GM19099 (cell line): Measurements from ENCODE around the gene RGMB.

Experiments
- POLR2A ChIP-seq: IDR thresholded peaks from 3 replicates; pipeline ENCODE4 v1.6.1; 2011; ENCODE audit warnings: low read depth; ENCODE audit not compliant: insufficient read length; ENCODE audit errors: extremely low read depth

The RGMB gene, protein sequence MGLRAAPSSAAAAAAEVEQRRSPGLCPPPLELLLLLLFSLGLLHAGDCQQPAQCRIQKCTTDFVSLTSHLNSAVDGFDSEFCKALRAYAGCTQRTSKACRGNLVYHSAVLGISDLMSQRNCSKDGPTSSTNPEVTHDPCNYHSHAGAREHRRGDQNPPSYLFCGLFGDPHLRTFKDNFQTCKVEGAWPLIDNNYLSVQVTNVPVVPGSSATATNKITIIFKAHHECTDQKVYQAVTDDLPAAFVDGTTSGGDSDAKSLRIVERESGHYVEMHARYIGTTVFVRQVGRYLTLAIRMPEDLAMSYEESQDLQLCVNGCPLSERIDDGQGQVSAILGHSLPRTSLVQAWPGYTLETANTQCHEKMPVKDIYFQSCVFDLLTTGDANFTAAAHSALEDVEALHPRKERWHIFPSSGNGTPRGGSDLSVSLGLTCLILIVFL

DNA sequence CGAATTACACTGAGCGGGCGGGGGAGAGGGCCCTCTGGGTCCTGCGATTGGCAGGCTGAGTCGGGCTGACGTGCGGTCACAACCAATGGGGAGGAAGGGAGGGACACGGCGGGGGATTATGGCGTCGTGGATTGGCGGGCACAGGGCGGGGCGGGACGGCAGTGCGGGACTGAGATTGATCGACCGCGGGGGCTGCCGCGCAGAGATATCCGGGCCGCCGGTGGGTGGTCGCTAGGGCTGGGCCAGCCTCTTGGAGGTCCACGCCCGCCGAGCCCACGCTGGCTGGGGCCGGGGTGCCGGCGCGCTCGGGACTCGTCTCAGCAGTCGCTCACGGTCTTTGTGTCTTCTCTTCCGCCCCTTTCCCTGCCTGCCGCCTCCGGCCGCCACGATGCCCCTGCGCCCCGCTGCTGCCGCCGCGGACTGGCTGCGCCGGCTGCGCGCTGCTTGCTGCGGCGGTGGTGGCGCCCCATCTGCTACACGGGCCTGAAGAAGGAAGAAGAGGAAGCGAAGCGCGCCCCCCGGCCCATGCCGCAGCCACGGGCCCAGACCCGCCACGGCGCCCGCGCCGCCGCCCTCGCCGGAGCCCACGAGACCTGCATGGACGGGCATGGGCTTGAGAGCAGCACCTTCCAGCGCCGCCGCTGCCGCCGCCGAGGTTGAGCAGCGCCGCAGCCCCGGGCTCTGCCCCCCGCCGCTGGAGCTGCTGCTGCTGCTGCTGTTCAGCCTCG, at the start of gene RGMB:
Gene RGMB (plus strand): TSS at position 200 of the 728 bp plus-strand sequence. CDS start 408 bp downstream, at position 608.
- peak; percentile 72 for TF ChIP-seq POLR2A

DNA sequence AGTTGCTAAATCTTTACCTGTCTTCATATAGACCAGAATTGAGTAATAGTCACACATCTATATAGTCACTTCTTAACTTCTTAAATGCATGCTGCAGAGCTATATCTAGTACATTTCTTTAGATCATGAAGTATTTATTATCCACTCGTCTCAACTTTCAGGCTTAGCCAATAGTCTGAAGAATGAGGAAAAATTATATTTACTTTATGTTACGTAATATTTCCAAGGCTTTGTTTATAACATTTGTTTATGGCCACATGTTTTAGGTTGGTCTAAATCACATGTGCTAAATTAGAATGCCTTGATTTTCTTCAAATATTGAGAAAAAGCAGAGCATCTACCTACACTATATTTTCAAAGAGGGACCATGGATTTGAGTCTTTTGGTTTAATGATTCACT, 47.2 kb upstream of the RGMB start:
- TF ChIP-seq POLR2A, result no peak

DNA sequence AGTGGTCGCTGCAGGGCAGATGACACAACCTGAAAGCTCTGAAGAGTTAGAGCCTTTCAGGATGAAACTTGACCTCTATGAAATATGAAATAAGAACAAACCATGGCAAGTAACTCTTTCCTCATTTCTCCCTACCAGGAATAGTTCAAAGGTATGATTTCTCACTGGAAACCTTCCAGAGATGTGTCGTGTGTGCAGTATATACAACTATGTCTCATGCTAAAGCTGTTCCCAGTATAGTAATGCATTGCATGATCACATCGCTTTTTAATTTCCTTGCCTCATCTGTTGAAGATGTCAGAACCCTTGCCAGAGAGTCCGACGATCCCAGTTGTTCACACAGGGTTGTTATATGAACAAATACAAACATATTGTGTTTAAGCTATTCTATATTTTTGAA, 45.8 kb upstream of the RGMB start:
- TF ChIP-seq POLR2A, result no peak

DNA sequence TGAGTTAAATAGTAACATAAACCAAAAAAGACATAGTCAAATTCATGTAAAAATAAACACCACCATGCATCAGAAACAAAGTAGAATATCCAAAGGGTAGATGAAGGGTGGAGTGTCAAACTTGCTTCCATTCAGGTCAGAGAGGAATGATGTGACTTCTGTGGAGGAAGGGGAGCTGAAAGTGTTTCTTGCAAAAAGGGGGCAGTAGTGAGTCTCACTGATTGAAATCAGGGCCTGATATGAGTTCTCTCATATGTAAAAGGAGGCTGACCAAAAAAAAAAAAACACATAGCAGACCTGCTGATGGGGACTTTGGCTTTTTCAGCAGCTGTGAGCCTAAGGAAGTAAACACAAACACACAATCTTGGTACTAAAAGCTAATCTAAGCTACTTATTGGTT, 38.8 kb upstream of the RGMB start:
- no peak for TF ChIP-seq POLR2A

DNA sequence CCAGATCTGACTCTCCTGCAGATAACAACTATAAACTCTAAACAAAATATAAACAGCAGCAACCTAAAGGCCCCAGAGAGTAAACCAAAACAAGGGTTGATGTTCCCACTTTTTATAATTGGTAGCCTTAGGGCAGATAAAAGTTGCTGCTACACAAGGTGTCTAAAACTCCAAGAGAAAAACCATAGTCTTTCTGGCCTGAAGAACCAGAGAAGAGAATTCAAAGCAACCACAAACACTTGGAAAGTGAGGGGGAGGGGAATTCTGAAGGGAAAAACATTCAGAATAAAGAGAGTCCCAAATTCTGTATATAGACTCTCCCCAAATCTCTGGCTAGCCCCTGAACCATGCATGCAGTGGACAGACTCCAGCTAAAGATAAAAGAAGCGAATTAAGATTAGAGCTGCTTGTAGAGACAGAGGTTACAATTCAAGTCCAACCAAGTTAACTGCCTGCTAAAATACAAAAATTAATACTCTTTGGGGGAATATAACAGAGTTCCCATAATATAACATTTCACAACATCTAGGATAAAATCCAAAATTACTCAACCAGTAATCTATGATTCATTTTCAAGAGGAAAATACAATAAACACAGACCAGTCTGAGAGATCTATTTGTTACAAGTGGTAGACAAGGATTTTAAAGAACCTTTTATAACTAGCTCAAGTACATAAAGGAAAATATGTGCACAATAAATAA, 37.5 kb upstream of the RGMB start:
- TF ChIP-seq POLR2A, result no peak

DNA sequence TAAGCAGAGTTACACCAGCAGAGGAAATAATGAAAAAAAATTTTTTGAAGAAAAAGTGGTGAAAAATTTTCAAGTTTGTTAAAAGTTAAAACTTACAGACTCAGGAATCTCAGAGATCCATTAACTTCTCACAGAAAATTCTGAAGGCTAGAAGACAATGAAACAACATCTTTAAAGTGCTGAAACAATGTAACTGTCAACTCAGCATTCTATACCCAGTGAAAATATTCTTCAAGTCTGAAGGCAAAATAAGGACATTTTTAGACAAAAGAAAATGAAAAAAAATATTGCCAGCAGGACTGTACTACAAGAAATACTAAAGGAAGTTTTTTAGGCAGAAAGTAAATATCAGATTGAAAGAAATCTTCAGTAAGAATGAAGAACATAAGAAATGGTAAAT, 36.7 kb upstream of the RGMB start:
- no peak for TF ChIP-seq POLR2A

DNA sequence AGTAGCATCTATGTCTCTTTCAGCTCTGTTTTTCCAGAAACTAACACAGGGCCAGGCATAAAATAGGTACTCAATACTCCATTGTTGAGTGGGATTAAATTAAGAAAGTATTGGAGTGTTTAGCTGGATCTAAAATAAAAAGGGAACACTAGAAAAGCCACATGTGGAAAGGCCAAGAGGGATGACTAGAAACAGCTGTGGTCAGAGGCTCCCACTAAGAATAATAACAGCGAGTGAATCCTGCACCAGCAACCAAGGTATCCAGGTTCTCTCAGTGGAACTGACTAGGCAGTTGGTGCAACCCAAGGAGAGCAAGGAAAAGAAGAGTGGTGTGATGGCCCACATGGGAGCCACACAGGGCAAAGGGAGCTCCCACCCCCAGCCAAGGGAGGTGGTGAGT, 31.5 kb upstream of the RGMB start:
- no peak for TF ChIP-seq POLR2A

DNA sequence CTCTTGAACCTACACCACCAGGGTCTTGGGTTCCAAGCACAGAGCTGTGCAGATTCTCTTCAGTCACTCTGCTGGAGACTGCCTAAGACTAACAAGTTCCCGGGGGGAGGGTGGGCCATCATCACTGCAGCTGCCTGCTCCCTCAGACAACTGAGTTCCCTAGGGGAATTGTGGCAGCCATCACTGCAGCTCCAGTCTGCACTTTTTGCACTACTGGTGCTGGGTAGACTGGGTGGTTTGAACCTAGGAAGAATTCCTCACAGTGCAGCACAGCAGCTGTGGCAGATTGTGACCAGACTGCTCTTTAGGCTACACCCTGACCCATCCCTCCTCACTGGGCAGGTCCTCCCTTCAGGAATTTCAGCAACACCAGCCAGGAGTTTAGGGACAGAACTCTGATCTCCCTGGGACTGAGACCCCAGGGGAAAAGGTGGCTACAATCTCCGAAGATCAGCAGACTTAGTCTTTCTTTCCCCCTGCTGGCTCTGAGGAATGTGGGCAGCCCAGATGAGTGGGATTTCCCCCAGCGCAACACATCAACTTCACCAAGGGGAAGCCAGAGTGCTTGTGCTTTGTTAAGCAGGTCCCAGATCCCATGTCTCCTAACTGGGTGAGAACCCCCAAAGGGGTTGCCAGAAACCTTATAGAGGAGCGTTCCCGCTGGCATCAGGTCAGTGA, 30.9 kb upstream of the RGMB start:
- TF ChIP-seq POLR2A, result no peak

DNA sequence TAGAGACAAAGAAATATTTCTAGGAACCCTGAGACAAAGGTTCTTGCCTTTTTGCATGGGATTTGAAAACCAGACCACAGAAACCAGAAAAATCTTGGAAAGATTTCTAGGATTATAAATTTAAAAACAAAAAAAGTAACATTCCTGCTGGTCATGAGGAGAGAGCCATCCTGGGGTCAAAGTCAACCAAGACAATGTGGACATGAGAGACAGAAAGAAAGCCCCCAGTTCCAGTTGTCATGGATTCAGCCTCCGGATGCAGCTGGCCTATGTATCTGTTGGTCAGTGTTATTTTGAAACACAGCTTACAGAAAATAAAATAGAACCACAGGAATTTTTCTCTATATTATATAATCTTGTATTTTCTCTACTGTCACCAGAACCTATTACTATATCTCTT, 24.4 kb upstream of the RGMB start:
- TF ChIP-seq POLR2A, result no peak

DNA sequence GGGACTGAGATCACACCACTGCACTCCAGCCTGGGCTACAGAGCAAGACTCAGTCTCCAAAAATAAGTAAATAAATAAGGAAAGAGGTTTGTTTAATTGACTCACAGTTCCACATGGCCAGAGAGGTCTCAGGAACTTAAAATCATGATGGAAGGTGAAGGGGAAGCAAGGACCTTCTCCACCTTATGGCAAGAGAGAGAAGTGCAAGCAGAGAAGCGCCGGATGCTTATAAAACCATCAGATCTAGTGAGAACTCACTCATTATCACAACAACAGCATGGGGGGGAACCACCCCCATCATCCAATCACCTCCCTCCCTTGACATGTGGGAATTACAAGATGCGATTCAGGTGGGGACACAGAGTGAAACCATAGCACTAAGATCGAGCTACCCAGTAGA, 22.8 kb upstream of the RGMB start:
- no peak for TF ChIP-seq POLR2A

DNA sequence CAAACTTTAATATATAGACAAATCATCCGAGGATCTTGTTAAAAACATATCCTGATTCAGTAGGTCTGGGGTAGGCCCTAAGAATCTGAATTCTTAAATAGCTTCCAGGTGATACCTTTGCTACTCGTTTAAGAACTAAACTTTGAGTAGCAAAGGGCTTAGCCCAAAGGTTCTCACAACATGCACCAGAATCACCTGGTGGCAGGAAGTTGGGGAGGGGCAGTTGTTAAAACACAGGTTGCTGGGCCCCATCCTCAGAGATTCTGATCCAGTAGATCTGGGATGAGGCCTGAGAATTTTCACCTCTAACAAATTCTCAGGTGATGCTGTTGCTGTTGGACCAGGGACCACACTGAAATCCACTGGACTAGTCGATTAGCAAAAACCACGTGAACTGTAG, 20.0 kb upstream of the RGMB start:
- TF ChIP-seq POLR2A, result no peak

DNA sequence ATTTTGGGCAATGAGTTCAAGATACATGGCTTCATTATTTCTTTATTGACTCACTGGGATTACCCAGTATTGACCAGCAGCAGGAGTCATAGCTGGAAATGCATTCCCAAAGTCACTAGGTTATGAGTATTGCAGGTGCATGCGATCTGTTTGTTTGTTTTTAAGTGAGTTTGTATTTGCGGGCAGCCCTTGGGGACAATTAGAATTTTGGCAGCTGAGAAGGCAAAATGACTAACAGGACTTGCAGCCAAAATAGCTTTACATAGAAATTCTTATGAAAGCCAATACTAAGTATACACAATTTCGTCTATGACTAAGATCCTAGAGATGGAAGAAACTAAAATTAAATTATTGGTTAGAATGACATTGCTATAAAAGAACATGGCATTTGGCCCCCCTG, 18.1 kb upstream of the RGMB start:
- no peak for TF ChIP-seq POLR2A

DNA sequence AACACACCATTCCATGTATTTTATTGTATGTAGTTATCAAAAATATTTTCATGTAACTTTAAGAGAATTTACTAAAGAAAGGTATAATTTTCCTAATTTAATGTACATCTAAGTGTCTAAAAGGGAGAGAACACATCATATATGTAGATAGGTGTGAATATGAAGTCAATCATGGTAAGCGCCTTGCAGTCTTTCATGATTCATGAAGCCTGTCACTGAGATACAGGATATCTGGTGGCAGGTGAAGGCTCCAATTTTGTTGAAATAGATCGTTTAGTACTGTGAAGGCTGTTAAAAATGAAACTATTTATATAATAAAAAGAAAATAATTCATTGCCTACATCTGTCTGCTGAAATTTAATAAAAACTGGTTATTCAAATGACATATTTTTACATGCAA, 15.5 kb upstream of the RGMB start:
- no peak for TF ChIP-seq POLR2A

DNA sequence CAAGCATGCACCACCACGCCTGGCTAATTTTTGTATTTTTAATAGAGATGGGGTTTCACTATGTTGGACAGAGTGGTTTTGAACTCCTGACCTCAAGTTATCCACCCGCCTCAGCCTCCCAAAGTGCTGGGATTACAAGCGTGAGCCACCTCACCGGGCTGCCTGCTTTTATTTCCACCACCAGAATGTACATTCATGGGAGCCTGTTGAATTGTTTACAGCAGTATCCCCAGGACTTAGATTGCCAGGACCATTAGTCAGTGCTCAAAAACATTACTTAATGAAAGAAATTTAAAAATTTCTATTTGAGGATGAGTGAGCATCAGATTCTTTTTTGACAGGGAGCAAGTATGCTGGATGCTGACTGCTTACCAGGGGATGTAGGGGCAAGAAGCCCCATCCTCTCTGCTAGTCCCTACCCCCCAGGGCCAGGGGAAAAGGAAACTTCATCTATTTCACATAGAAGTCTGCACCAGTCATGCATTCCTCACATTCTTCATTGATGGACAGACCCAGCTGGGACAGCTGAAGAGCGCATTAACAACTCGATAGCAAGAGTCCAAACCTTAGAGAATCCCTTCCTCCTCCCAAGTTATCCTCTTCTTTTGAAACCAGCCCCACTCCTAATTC, 10.3 kb upstream of the RGMB start:
- TF ChIP-seq POLR2A, result no peak

DNA sequence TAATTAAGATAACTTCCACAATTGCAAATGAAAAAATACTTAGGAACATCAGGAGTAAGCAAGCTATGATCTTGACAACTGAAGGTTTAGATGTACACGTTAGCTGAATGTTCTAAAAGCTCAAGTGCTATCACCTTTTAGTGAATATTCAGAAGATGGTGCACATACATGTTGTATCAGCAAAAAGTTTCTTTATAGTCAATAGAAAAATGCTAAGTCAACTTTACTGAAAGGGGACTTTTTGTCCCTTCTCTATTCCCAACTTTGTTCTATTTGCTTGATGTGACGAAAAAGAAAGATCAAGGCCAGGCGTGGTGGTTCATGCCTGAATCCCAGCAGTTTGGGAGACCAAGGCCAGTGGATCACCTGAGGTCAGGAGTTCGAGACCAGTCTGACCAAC, 7.6 kb upstream of the RGMB start:
- no peak for TF ChIP-seq POLR2A
